Measurements from ENCODE around the gene QSOX2.

QSOX2 gene

DNA sequence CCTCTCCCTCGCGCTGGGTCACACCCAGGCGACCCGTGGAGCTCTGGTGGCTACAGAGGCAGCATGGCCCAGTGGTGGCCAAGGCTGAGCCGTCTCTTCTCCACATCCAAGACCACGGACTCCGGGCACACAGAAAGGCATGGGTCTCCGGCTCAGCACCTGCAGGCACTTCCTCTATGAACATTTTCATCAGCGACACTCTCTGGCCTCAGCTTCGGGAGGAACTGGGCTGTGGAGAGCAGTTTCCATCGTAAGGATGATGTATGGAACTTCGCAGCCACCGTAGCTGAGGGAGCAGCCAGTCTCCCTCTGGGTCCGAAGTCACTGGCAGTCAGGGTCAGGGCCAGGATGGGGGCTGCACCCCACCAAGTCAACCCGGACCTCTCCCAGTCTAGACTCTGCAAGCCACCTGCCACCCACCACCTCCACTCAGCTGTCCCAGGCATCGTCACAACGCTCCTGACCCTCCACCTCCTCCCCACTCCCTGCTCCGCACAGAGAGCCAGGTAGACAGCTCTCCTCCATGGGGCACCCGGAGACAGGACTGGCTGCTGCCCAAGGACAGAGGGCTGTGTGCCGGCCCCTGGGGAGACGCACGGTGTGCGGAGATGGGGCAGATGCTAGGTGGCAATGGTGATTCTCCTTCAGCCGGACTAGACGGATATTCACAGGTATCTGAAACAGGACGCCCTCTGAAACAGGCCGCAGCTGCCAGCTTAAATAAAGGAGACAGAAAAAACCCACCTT, 9.7 kb downstream of the QSOX2 start:
- DNase-seq = no peak

DNA sequence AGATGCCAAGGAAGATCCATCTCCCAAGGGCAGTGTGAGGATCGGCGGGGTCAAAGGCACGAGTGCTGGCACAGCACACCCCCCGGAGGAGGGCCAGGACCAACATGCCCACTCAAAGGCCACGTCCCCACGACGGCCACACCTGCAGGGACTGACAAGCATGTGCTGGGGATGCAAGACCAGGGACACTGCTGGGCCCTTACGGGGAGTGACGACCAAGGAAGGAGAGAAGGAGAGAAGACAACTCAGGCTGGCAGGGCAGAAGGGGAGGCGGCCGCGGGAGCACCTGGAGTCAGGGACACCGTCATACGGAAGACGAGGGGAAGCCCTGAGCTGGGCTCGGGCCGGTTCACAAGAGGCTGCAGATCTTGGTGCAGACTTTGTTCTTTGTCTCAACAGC, 10.4 kb downstream of the QSOX2 start:
- DNase-seq = no peak

DNA sequence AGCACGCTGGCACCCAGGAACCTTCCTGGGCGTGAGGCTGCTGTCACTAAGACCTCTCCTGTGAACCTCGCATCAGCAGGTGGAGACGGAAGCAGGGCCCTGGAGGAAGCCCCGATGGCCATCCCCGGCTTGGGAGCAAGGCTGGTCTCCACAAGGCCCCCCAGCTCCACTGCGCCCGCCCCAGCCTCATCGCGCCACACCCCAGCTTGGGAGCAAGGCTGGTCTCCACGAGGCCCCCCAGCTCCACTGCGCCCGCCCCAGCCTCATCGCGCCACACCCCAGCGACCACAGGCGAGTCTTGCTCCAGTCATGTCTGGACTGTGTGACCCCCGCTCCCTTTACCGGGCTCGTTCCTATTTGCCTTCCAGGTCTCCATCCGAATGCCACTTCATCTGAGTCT, 11.0 kb downstream of the QSOX2 start:
- no peak for DNase-seq

DNA sequence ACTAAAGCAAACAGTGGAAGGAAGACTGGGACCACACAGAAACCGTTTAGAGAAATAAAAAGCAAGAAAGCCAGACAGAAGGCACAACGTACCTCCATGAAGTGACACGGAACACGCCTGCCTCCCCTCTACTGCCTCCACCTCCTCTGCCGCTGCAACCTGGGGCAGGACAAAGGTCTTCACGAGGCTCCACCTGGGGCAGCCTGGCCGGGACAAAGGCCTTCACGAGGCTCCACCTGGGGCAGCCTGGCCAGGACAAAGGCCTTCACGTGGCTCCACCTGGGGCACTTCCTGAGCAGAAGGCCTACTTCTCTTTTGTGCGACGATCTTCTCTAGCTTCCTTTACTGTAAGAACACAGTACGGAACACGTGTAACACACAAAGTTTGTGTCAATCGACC, 11.7 kb downstream of the QSOX2 start:
- DNase-seq = no peak

DNA sequence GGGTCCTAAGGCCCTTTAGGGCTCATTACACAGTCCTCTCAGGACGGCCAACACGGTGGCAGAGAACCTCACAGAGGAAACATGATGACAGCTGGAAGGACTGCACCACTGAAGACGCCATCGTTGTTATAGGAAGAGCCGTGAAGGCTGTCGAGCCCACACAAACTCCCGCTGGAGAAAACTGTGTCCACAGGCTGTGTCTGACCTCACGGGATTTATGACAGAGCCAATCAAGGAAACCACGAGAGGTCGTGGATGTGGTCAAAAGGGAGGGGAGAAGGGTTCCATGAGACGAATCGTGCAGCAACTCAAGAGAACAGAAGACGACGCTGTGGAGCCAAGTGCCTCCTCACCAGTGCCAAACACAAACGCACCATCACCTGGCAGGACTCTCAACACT, 12.2 kb downstream of the QSOX2 start:
- no peak for DNase-seq

DNA sequence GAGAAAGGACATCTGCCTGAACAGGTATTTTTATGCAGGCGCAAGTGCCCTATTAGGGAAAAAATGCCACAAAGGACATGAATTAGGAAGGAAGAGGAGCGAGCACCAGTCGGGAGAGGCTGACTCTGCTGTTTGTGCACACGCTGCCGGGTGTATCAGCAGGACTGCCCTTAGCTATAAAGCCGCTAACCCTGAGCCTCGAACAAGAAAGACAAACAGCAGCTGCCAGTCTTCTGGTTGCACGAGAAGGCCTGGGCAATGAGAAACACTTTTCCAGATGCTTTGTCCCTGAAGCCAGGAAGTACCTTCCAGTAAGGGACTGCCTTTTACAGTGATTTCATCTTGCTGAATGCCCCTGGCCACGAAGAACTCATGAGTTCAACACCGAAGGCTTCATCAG, 12.6 kb downstream of the QSOX2 start:
- no peak for DNase-seq

DNA sequence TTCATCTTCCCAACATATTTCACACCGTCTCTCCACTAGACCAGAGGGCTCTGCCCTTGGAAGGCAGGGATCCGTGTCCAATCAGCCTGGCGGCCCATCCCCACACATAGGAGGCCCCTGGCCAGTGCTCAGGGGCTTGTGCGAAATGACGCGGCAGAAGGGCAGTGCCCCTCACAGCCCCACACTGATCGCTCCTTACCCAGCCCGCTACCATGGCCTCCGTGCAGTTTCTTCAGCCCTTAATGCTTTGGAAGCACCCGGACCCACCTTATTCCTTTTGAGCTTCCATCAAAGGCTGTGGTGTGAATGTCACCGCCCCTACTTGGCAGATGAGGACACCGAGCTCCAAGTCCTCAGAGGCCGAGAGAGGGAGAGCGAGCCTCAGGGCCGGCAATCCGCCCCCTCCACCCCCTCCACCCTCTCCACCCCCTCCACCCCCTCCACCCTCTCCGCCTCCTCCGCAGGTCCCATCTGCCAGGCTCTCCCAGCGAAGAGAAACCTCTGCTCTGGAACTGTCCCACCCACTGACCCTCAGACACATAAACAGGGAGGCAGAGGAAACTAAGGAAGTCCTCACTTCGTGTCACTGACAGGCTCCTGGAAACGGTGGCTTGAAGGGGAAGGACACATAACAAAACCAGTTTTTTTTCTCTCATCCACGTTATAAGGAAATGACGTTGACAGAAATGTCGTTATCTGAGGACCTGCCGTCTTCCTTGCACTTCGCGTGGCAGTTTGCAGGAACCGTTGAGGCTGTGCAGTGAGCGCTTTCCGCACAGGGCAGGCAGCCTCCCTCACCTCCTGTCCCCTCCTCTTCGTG, 13.9 kb downstream of the QSOX2 start:
- no peak for DNase-seq

DNA sequence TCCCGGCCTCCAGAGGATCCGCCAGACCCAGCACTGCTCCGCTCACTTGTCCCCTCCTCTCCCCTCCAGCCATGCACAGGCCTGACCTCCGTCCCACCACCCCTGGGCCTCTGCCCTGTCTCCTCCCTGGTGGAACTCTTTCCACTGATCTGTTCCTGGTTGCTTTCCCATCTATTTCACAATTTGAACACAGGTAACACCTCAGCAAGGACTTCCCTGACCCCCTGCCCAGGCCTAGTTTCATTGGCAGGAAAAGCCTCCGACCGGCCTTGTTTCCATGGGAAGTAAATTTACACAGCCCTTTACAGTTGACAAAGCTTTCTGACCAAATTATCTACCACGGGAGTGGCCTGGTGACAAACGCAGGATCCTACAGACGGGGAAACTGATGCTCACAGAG, 14.8 kb downstream of the QSOX2 start:
- DNase-seq = no peak

DNA sequence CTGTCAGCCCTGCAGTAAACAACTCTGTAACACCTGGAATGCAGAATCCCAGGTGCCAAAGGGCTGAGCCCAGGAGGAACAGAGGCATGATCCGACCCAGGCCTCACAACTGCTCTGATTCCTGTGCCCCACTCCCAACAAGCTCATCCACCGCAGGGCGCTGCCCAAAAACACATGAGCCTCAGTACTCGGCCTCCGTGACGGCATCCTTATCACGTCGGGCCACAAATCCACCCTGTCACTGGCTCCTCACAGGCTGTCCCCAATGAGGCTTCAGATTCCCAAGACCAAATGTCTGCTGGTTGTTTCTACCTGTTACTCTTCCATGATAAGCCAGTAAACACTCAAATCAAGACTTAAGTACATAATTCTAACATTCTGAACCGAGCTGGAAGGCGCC, 15.2 kb downstream of the QSOX2 start:
- DNase-seq = no peak

DNA sequence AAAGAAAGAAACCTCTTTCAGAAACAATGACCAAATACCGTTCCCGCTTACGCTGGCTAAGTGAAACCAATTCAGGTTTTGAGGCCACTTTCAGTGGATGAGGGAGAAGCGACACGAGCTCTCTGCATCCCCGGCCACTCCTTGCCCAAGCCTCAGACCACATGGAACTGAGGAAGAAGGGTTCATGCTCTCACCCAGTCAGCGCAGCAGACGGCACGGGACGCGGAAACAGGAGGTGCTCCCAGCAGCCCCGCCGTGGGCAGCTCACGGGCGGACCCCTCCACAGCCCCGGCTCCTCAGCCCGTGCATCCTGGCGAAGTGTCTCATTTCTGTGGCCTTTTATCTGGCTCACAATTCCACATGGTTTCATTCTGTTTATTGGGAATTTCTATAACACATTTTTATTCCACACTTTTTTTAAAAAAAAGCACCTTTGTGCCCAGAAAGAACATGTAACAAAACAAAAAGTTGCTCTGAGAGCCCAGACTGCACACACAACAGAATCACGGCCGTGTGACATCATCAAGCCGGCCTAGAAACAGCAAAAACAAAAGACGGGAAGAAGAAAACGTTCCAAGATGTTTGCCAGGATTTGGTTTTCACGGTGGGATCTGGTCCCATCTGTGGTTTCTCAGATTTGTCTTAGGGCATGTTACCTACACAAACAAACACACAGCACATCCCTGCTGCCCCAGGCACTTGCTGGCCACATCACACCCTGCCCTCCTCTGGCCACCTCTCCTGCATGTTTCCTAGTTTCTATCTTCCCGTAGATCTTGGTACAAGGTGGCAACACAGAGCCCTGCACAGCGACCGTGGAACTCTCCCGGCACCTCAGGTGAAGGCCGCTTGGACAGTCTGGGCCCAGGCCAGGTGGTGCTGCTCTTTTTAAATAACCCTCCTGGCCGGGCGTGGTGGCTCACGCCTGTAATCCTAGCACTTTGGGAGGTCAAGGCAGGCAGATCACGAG, 16.2 kb downstream of the QSOX2 start:
- DNase-seq = no peak

DNA sequence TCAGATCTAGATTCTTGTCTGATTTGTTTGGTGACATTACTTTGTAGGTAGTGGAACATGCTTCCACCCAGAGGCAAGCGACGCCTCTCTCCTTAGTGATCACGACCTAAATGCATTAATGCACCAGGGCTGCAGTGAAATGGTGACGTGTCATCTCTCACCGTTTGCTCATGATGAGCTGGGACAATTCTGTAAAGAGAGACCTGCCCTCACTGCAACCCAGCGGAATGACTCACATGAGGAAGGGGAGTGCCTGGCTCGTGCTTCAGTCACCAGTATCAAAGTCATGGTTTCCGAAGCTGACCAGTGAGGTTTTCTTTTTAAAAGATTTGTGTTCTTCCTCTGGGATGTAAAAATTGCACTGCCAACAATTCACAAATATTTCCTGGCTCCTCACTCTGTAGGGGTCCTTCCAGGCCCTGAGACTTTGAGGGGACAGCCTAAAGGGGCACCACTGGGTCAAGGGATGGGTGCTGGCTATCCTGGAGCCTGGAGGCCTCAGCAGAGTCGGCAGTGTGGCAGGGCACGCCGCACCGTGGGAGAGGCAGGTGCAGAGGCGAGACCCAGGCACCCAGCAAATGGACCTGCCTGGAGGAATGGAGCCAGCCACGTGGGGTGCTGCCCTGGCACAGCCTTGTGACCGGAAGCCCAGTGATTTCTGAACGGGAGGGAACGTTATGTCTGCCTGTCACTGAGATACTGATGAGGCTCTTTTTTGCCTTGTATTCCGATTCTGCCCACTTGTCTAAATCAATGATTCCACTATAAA, 17.3 kb downstream of the QSOX2 start:
- DNase-seq = no peak

DNA sequence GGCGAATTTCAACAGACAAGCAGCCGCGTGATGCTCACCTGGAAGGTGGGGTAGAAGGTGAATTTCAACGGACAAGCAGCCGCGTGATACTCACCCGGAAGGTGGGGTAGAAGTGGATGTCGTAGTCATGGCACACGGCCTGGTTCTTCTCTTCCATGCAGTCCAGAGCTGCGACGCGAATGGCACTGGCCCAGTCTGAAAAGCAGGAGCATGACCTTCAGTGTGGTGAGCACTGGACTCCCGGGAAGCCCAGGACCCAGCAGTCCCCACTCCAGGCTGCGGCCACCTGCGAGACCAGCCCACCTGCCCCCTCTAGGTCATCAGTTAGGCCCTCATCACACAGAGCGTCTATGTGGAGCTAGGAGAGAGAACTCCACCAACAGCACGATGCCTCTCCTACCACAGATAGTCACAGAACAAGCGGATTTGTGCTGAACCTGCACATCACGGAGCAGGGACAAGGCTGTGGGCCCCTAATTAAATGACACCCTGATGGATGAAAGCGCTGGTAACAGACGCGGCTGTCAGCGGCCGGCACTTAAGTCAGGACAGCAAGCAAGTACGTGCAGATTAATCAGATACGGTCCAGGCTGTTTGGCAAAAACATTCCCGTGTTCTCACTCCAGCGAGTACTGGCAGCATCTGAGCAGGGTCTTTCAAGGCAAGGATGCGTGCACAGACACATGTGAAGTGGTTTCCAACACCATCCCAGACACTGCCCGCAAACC, 18.8 kb downstream of the QSOX2 start:
- no peak for DNase-seq

DNA sequence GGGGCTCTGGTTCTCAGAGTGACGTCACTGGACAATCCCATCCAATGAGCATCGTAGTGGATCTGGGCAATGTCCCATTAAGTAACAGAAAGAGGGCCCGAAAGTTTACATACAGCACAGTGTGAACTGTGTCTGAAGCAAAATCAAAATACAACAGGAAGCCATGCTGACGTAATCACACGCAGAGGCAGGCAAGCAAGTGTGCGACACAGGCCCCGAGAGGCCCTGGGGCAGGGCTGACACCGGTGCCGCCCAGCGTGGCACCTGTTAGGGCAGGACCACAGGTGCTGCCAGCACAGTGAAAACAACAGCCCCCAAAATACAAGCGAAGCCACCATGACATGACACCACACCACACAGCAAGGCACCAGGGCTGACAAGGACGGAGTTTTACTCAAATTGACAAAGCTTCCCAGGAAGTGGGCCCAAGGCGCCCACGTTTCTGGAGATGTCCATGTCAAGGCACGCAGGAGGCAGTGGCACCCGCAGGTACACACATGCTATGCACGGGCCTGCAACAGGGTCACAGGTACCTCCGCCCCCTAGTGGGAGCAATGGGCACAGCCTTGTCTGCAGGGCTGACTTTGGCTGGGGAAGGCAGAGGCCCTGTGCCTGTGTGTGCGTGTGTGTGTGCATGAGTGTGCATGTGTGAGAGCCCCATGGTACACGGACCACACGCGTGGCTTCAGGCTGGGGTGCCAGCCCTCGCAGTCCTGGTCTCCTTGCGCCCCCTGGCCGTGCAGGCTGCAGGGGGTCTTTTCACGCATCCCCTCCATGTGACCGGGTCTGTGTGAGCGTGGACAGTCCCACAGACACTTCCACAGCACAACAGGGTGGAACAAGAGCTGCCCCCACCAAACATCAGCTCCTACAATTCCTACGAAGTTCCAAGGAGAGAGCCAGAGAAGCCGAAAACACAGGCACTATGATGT, 19.6 kb downstream of the QSOX2 start:
- DNase-seq = peak in 1 of 2 experiments; percentile 40

DNA sequence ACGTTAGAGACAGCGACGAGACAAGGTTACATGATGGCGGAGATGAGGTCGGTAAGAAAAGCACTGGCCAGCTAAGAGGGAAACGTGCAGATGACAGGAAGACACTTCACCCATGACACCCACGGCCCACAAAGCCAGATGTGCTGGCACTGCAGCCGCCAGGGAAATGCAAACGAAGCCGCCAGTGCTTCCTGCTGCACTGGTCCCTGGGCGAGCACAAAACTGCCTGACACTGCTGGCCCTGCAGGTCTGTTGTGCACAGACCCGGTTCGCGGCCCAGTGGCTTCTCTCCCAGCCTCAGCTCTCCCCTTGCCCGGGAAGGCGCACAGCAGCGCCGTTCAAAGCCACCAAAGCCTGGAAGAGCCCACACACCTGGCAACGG, 20.3 kb downstream of the QSOX2 start:
- no peak for DNase-seq

DNA sequence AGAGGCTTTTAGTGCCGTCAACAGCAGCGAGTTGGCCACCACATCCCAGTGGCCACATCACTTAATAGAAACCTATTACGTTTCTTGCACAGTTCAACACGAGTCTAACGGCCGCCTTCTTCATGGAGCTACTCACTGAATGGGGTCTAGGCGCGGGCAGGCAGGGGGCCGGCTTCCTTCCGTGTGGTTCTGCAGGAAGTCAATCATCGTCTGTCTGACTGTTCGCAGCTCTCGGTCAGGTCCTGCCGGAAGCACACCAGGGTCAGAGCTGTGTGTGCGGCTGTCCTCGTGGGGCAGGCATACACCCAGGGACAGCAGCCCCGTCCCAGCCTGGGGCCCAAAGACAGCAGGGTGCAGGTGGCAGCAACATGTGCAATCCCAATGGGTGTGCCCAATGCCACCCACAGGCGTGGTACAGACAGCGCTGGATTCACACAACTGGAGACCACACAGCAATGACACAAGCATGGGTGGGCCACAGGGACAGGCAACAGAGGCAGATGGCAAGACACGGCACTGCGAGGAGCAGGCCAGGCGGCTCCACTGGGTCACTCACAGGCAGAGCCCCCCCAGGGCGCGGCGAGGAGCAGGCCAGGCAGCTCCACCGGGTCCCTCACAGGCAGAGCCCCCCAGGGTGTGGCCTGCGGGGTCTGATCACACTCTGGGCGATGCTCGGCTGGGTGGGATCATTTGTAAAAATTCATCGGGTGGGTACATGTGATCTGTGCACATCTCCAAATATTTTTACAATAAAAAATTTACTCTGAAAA, 21.6 kb downstream of the QSOX2 start:
- DNase-seq = no peak

DNA sequence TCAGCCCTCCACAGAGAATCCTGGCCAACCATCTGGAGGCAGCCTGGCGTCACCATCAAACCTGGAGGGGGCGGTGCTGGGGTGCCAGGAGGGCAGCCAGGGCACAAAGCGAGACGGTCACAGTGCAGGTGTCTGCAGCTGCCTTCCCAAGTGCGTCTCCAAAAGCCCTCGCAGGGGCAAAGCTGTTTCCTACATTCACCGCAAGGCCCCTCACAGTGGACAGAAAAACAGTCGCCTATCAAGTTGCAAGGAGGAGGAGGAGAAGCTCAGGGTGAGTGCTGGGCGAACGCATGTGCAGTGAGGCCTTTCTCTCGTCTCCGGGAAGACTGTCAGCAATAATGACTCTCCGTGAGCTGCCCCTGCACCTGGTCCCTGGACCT, 22.7 kb downstream of the QSOX2 start:
- DNase-seq = no peak

DNA sequence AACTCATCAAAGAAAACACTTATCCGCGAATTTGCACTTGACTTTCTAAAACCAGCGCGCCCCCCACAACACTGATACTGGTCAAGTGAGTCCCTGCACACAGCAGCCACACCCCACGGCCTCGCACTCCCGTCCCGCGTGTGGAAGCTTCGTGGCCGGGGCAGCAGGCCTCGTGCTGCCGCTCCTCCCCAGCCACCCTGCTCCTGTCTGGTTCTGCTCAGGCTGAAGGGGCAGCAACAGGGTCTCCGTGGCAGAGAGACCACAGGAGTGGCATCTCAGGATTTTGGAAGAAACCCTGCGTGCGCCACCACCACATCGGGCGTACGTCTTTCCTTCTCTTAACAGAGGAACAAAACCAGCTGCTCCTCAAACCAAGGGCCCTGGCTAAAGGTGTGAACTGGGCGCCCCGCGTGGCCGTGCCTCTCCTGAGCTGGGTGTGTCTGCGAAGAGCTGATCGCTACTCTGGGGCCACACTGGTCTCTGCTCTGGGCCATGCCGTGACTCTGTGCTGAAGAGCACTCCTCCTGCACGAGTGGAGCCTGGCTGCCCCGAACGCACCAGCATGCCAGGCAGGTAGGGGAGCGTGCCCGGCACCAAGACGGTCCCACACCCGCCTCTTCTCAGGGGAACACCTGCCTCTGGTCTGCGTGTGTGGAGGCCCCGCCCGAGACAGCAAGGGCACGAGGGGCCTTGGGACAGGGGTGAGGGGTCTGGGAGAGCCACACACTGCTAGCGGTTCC, 23.3 kb downstream of the QSOX2 start:
- no peak for DNase-seq

DNA sequence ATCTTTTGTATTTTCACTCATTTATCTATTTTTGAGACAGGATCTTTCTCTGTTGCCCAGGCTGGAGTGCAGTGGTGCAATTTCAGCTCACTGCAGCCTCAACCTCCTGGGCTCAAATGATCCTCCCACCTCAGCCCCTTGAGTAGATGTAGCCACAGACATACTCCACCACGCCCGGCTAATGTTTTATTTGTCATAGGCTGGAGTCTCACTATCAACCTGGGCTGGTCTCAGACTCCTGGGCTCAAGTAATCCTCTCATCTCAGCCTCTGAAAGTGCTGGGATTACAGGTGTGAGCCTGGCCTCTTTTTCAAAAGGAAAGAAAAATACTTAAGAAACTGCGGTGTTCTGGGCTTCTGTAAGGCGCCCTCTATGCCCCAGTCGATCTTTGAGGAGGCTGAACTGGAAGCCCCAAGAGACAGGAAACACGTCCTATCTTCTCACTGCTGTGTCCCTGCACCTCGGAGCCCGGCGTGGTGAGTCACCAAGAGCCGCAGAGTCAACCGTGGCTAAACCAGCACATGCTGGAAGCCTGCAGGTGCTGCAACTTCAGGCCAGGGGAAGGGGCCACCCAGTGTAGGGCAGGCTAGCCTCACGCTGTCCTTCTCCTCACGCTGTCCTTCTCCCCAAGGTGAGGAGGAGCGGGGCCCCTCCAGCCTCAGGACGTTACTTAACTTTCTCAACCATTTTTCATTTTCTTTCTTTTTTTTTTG, 25.4 kb downstream of the QSOX2 start:
- no peak for DNase-seq

DNA sequence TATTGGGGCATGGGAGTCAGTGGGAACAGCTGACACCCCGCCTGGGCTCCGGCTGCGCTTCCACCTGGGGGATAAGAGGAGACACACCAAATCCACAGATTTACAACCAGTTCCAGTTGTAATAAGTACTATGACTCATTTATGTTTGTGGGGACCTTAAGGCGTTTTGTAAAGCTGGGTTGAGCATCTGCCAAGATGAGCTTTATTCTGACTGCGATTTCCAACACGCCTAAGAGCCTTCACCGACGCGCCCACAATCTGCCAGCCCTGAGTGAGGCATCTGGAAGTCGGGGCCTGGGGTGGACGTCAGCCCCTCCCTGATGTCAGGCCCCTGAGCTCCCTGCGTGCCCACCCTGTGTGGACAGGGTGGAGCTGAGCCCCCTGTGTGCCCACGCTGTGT, 26.3 kb downstream of the QSOX2 start:
- DNase-seq = no peak
